Mucosa of stomach (tissue), 1 donor: Measurements from ENCODE around the gene DCUN1D2.

ENCODE experiments used
- H3K27me3 ChIP-seq: one replicate; pipeline ENCODE4 v1.7.0; 2013; ENCODE audit warnings: mild to moderate bottlenecking, low read length; ENCODE audit not compliant: control insufficient read depth, insufficient read depth
- H3K36me3 ChIP-seq: one replicate; pipeline ENCODE4 v1.7.0; 2013; ENCODE audit warnings: low read length; ENCODE audit not compliant: control insufficient read depth, insufficient read depth
- H3K4me1 ChIP-seq: one replicate; pipeline ENCODE4 v1.7.0; 2013; ENCODE audit warnings: mild to moderate bottlenecking, low read length; ENCODE audit not compliant: control insufficient read depth, insufficient read depth
- H3K4me3 ChIP-seq: one replicate; pipeline ENCODE4 v1.7.0; 2013; ENCODE audit warnings: low read length
- H3K9ac ChIP-seq: one replicate; pipeline ENCODE4 v1.7.0; 2013; ENCODE audit warnings: mild to moderate bottlenecking, low read length, moderate library complexity
- H3K9me3 ChIP-seq: one replicate; pipeline ENCODE4 v1.7.0; 2013; ENCODE audit warnings: mild to moderate bottlenecking, low read length, moderate library complexity; ENCODE audit not compliant: control insufficient read depth
- donor health status: Pancreatic carcinoma.

The DCUN1D2 gene

GRCh38 chr13:113497217-113497616 is 6.7 kb upstream of the DCUN1D2 start:
- Histone ChIP-seq H3K9ac (no peak overlapping the region), H3K36me3 (no peaks in the 10 kb centered on the region), H3K4me3 (no peak overlapping the region), H3K4me1 (peaks cover 30% of the 10 kb centered on the region), H3K27me3 (no peaks in the 10 kb centered on the region), H3K9me3 (no peaks in the 10 kb centered on the region)

GRCh38 chr13:113495494-113496210 is 5.1 kb upstream of the DCUN1D2 start:
- Histone ChIP-seq H3K9ac (peak overlapping the region; percentile 33), H3K27me3 (no peaks in the 10 kb centered on the region), H3K36me3 (no peaks in the 10 kb centered on the region), H3K4me1 (peaks cover 31% of the 10 kb centered on the region), H3K4me3 (no peak overlapping the region), H3K9me3 (no peaks in the 10 kb centered on the region)

GRCh38 chr13:113493315-113493951 is 2.9 kb upstream of the DCUN1D2 start:
- peak overlapping the region; percentile 11 for H3K4me3 ChIP-seq
- no peaks in the 10 kb centered on the region for H3K27me3 ChIP-seq
- H3K36me3 ChIP-seq: no peaks in the 10 kb centered on the region
- peak overlapping the region; percentile 32 for H3K9ac ChIP-seq
- no peaks in the 10 kb centered on the region for H3K9me3 ChIP-seq
- peaks cover 39% of the 10 kb centered on the region for H3K4me1 ChIP-seq

DNA sequence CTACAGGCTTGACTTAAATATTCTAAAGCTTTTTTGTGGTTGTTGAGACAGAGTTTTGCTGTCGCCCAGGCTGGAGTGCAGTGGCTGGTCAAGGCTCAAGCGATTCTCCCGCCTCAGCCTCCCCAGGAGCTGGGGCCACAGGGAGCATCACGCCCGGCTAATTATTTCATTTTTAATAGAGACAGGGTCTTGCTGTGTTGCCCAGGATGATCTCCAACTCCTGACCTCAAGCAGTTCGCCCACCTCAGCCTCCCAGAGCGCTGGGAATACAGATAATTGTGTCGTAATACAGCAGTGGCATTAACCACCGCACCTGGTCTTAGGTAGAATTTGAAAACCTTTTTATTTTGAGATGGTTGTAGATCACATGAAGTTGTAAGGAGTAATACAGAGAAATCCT is 1.5 kb upstream of the DCUN1D2 start:
- no peaks in the 10 kb centered on the region for H3K27me3 ChIP-seq
- H3K4me1 ChIP-seq: peaks cover 34% of the 10 kb centered on the region
- no peaks in the 10 kb centered on the region for H3K36me3 ChIP-seq
- H3K9me3 ChIP-seq: no peaks in the 10 kb centered on the region
- peak overlapping the region; percentile 71 for H3K4me3 ChIP-seq
- H3K9ac ChIP-seq: peak overlapping the region; percentile 97

- Histone ChIP-seq H3K4me3 (peak overlapping the region; percentile 71), H3K9me3 (no peaks in the 10 kb centered on the region), H3K36me3 (no peaks in the 10 kb centered on the region), H3K27me3 (no peaks in the 10 kb centered on the region), H3K9ac (peak overlapping the region; percentile 97), H3K4me1 (peaks cover 31% of the 10 kb centered on the region)
Observed at GRCh38 chr13:113491418-113491883, 940 bp upstream of the DCUN1D2 start.

GRCh38 chr13:113489549-113490495 is 689 bp downstream of the DCUN1D2 start:
- no peaks in the 10 kb centered on the region for H3K36me3 ChIP-seq
- H3K9ac ChIP-seq: peak overlapping the region; percentile 71
- H3K27me3 ChIP-seq: no peaks in the 10 kb centered on the region
- H3K4me1 ChIP-seq: peaks cover 27% of the 10 kb centered on the region
- H3K4me3 ChIP-seq: peak overlapping the region; percentile 26
- no peaks in the 10 kb centered on the region for H3K9me3 ChIP-seq

DNA sequence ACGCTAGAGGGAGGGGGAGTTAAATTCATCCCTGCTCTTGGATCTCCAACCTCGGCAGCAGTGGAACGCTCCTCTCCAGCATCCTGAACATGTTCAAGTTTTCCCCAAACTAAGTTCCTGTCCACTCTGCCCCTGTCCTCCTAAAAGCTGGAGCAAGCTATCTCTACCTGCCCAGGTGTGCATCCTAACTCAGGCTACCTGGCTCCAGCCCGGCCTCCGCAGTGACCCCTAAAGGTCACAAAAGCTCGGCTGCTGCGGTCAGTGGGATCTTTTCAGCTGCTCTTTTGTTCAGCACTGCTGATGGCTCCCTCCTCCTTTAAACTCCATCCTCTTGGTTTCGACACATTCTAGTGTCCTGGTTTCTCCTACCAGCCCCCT is 1.4 kb downstream of the DCUN1D2 start:
- Histone ChIP-seq H3K27me3 (no peaks in the 10 kb centered on the region), H3K36me3 (no peaks in the 10 kb centered on the region), H3K4me3 (peak overlapping the region; percentile 26), H3K9ac (peak overlapping the region; percentile 71), H3K4me1 (peaks cover 22% of the 10 kb centered on the region), H3K9me3 (no peaks in the 10 kb centered on the region)

GRCh38 chr13:113488283-113488682 is 2.2 kb downstream of the DCUN1D2 start:
- peaks cover 20% of the 10 kb centered on the region for H3K4me1 ChIP-seq
- no peaks in the 10 kb centered on the region for H3K36me3 ChIP-seq
- H3K9ac ChIP-seq: no peak overlapping the region
- H3K9me3 ChIP-seq: no peaks in the 10 kb centered on the region
- no peaks in the 10 kb centered on the region for H3K27me3 ChIP-seq
- H3K4me3 ChIP-seq: no peak overlapping the region

- Histone ChIP-seq H3K36me3 (no peaks in the 10 kb centered on the region), H3K4me3 (no peak overlapping the region), H3K9ac (no peak overlapping the region), H3K27me3 (no peaks in the 10 kb centered on the region), H3K4me1 (peaks cover 12% of the 10 kb centered on the region), H3K9me3 (no peaks in the 10 kb centered on the region)
Observed at GRCh38 chr13:113486698-113487097, 3.8 kb downstream of the DCUN1D2 start.

DNA sequence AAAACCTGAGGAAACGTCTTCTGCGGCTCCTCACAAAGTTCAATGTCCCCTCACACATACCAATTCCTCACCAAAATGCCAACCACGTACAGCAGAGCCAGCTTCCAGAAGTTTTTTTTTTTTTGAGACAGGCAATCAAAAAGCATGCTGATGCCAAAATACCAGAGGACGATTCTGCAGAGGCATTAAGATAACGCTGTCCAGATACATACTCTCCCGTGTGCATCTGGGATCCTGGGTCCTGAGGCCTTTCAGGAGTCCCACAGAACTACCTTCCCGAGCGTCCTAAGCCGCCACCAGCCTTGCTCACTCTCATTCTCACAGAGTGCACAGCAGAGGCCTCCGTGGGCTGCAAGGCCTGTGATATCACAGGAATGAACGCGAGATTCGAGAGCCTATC is 5.0 kb downstream of the DCUN1D2 start:
- no peaks in the 10 kb centered on the region for H3K27me3 ChIP-seq
- peaks cover 12% of the 10 kb centered on the region for H3K4me1 ChIP-seq
- H3K36me3 ChIP-seq: no peaks in the 10 kb centered on the region
- H3K9me3 ChIP-seq: no peaks in the 10 kb centered on the region
- no peak overlapping the region for H3K4me3 ChIP-seq
- no peak overlapping the region for H3K9ac ChIP-seq

- H3K9me3 ChIP-seq: no peaks in the 10 kb centered on the region
- peaks cover 4% of the 10 kb centered on the region for H3K4me1 ChIP-seq
- no peak overlapping the region for H3K9ac ChIP-seq
Observed at GRCh38 chr13:113483504-113484293, 6.8 kb downstream of the DCUN1D2 start.

More at GRCh38 chr13:113483504-113484293, 6.8 kb downstream of the DCUN1D2 start:
- H3K27me3 ChIP-seq: no peaks in the 10 kb centered on the region
- H3K36me3 ChIP-seq: no peaks in the 10 kb centered on the region
- H3K4me3 ChIP-seq: no peak overlapping the region
